ENCODE results near the gene BIRC5.

The BIRC5 gene

DNA sequence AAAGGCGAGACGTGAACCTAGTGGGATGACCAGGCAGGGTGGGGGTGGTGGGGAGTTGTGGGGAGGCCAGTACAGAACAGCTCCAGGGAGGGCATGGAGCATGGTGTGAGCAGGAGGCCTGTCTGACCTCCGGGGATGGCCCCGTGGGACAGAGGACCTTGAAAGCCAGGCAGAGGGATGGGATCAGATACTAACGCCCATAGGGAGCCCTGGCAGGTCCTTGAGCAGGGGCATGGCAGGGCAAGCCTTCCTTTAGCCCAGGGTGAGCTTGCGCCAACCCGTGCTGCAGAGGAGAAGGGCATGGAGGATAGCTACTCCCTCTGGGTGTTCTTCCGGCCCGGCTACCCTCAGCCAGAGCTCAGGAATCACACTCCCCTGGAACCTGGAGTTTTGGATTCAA is 52.7 kb downstream of the BIRC5 start:
- Histone ChIP-seq H3K4me3 (ENCODE audit: low read depth in 1 of 2, low read length in 2 of 2) (no peak overlapping the region), H3K36me3 (ENCODE audit: control insufficient read depth in 1 of 2, insufficient read depth in 2 of 2, low read length in 2 of 2) (no peaks in the 10 kb centered on the region), H3K9me3 (ENCODE audit: control insufficient read depth in 1 of 2, low read length in 2 of 2) (no peaks in the 10 kb centered on the region), H3K27ac (ENCODE audit: low read length) (no peak overlapping the region), H3K27me3 (ENCODE audit: low read depth, low read length) (peaks cover 7% of the 10 kb centered on the region), H3K4me1 (ENCODE audit: control insufficient read depth in 1 of 2, insufficient read depth in 2 of 2, low read length in 2 of 2) (peaks cover 5 to 7% of the 10 kb centered on the region in 2 donors)

DNA sequence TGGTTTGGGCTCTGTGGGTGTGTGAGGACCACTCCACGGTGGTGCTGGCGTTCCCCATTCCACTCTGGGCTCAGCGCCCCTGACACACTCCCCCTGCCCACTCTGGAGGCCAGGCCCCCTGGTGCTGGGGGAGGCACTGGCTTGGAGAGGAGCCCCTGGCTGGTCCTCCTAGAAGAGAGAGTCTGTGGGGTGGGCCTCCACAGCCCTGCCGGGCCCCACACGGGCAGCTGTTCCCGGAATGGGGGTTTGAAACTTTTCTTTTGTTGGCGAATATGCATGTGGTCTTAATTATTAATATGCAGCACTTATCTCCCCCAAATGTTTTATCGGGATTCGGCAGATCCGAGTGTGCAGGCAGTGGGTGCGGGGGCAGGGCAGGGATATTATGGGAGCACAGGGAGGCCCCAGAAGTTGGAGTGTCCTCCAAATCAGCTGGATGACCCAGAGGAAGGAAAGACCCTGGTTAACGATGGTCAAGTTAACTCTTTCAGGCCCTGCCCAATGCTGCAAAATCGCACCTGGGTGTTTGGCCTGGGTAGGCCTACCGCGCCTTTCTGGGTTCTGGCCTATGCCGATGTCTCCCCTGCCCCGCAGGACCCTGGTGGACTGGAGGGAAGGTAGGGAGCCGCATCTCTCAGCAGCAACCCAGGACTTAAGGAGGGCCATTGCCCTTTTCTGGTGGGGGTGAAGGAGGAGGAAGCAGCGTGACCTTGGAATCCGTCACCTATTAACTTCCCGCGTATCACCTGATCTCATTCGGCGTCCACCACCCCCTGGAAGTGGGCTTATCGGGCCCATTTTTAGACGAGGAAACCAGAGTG is 53.4 kb downstream of the BIRC5 start:
- Histone ChIP-seq H3K36me3 (ENCODE audit: control insufficient read depth in 1 of 2, insufficient read depth in 2 of 2, low read length in 2 of 2) (no peaks in the 10 kb centered on the region), H3K27ac (ENCODE audit: low read length) (no peak overlapping the region), H3K4me3 (ENCODE audit: low read depth in 1 of 2, low read length in 2 of 2) (no peak overlapping the region), H3K9me3 (ENCODE audit: control insufficient read depth in 1 of 2, low read length in 2 of 2) (no peaks in the 10 kb centered on the region), H3K27me3 (ENCODE audit: low read depth, low read length) (peaks cover 9% of the 10 kb centered on the region), H3K4me1 (ENCODE audit: control insufficient read depth in 1 of 2, insufficient read depth in 2 of 2, low read length in 2 of 2) (peaks cover 5 to 7% of the 10 kb centered on the region in 2 donors)

DNA sequence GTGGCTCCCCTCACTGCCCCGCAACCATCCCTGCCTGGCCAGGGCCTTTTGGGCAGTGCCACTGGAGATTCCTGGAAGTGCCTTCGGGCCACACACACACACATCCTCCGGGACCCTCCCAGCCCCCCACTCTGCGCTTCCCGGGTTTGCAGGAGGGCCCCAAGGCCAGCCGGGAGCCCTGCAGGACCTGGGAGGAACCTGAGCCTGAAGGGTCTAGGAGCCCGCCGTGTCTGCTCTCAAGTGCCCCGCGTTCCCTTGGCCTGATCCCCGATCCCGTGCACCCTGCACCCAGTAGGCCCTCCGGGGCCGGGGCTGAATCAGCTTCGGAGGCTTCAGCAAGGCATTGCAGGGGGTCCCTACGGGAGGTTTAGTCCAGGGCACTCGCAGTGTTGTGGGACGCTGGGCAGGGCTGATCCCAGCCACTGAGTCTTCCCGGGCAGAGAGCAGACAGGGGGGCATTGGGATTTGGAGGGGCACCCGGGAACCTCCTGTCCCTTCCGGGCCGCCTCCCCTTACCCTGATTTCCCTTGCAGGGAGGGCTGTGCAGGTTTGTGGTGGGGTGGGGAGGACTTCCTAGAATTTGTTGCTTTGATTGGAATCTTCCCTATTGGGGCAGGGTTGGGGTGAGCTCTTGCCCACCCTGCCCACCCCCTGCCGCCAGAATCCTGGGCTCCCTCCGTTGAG is 54.3 kb downstream of the BIRC5 start:
- no peak overlapping the region for H3K27ac ChIP-seq (ENCODE audit: low read length)
- H3K27me3 ChIP-seq (ENCODE audit: low read depth, low read length) = peaks cover 9% of the 10 kb centered on the region
- H3K4me3 ChIP-seq (ENCODE audit: low read depth in 1 of 2, low read length in 2 of 2) = no peak overlapping the region
- H3K9me3 ChIP-seq (ENCODE audit: control insufficient read depth in 1 of 2, low read length in 2 of 2) = no peaks in the 10 kb centered on the region
- no peaks in the 10 kb centered on the region for H3K36me3 ChIP-seq (ENCODE audit: control insufficient read depth in 1 of 2, insufficient read depth in 2 of 2, low read length in 2 of 2)
- peaks cover 5 to 7% of the 10 kb centered on the region in 2 donors for H3K4me1 ChIP-seq (ENCODE audit: control insufficient read depth in 1 of 2, insufficient read depth in 2 of 2, low read length in 2 of 2)

DNA sequence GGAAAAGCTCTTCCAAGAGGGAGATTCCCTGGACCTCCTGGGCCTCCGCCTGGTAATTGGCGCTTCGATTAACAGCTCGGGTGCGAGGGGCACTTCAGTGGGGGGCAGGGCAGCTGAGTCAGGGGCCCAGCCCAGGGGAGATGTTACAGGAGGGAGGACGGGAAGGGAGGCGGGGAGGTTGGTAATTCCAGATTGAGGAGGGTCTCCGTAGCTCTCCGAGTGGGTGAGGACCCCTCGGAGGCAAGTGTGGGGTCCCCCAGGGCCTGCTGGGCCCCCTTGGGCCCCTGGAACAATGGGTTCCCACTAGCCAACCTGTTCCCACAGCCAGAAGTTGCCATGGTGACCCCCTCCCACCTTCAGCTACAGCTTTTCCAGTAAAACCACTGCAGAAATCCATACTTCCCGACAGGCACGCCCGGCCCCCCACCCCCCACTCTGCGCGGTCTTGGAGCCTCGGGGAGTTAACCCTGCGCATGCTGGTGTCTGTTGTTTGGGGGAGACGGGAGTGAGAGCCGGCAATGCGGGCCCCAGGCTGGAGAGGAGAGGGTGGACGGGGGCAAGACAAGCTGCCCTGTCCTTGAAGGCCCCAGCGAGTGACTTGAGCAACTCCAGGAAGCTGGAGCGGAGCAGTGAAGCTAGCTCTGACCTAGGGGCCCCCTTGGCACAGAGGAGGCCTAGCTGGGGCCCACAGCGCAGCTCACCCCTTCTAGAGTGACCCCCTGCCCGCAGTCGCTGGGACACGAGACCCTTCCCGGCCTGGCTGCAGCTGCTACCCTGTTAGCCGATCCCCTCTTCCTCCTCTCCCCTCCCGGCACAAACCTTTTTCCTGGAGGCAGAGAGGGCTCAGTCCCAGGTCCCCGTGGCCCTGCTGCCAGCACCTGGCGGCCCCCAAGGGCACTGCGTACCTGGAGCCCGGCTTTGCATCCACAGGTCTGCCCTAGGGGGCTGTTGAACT is 55.2 kb downstream of the BIRC5 start:
- no peaks in the 10 kb centered on the region for H3K36me3 ChIP-seq (ENCODE audit: control insufficient read depth in 1 of 2, insufficient read depth in 2 of 2, low read length in 2 of 2)
- H3K9me3 ChIP-seq (ENCODE audit: control insufficient read depth in 1 of 2, low read length in 2 of 2) = no peaks in the 10 kb centered on the region
- no peak overlapping the region for H3K27ac ChIP-seq (ENCODE audit: low read length)
- peaks cover 5 to 7% of the 10 kb centered on the region in 2 donors for H3K4me1 ChIP-seq (ENCODE audit: control insufficient read depth in 1 of 2, insufficient read depth in 2 of 2, low read length in 2 of 2)
- no peak overlapping the region for H3K4me3 ChIP-seq (ENCODE audit: low read depth in 1 of 2, low read length in 2 of 2)
- peaks cover 9% of the 10 kb centered on the region for H3K27me3 ChIP-seq (ENCODE audit: low read depth, low read length)

DNA sequence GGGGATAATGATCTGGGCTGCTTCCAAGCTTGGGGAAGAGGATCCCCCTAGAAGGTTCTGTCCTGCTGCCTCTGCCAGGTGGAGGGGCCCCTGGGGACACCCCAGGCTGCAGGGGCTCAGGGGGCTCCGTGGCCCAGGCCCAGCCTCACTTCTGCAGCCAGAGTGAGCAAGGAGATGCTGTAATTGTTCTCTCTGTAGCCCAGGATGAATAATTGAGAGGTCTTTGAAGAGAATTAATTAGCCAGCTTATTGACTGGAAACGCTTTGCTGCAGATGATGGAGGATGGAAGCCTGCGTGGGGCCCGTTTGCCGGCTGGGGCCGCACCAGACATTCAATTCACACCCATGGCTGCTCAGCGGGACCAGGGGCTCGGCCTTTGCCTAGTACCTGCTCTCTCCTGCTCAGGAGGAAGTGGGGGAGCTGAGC is 55.9 kb downstream of the BIRC5 start:
- Histone ChIP-seq H3K9me3 (ENCODE audit: control insufficient read depth in 1 of 2, low read length in 2 of 2) (no peaks in the 10 kb centered on the region), H3K4me1 (ENCODE audit: control insufficient read depth in 1 of 2, insufficient read depth in 2 of 2, low read length in 2 of 2) (peaks cover 5 to 7% of the 10 kb centered on the region in 2 donors)

DNA sequence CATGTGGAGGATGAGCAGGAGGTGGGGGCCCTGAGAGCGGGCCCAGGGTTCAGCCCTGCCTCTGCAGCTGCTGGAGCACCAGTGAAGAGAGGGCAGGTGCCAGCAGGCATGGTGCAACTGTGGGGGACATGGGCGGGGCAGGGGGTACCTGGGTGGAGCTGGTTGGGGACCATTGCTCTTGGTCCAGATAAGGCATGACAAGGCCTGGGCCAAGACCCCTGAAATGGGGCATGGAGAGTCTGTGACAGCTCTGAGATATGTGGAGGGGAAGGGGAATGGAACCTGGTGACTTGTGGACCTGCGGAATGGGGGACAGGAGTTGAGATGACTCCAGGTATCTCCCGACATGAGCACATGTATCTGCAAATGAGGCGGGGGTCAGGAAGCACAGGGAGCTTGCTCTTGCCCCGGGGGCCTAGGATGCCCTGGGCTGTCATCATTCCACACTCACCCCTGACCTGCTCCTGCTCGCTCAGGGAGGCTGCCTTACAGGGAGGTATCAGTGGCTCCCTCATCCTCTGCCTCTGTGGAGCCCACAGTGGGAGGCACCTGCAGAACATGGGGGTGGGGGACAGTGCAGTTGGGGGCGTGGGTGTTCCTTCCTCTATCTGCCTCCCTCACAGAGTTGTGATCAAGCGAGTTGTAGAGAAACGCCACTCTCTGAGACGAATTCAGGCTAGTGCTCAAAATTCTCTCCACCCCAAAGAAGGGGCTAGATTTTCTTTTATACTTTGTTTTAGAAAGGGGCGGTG is 57.5 kb downstream of the BIRC5 start:
- H3K27ac ChIP-seq (ENCODE audit: low read length) = no peak overlapping the region
- H3K36me3 ChIP-seq (ENCODE audit: control insufficient read depth in 1 of 2, insufficient read depth in 2 of 2, low read length in 2 of 2) = no peaks in the 10 kb centered on the region
- H3K4me3 ChIP-seq (ENCODE audit: low read depth in 1 of 2, low read length in 2 of 2) = no peak overlapping the region
- H3K4me1 ChIP-seq (ENCODE audit: control insufficient read depth in 1 of 2, insufficient read depth in 2 of 2, low read length in 2 of 2) = peaks cover 5 to 7% of the 10 kb centered on the region in 2 donors
- H3K9me3 ChIP-seq (ENCODE audit: control insufficient read depth in 1 of 2, low read length in 2 of 2) = no peaks in the 10 kb centered on the region
- H3K27me3 ChIP-seq (ENCODE audit: low read depth, low read length) = peaks cover 9% of the 10 kb centered on the region

More for the DNA sequence above, 55.9 kb downstream of the BIRC5 start:
- Histone ChIP-seq H3K36me3 (ENCODE audit: control insufficient read depth in 1 of 2, insufficient read depth in 2 of 2, low read length in 2 of 2) (no peaks in the 10 kb centered on the region), H3K4me3 (ENCODE audit: low read depth in 1 of 2, low read length in 2 of 2) (no peak overlapping the region), H3K27ac (ENCODE audit: low read length) (no peak overlapping the region), H3K27me3 (ENCODE audit: low read depth, low read length) (peaks cover 9% of the 10 kb centered on the region)

DNA sequence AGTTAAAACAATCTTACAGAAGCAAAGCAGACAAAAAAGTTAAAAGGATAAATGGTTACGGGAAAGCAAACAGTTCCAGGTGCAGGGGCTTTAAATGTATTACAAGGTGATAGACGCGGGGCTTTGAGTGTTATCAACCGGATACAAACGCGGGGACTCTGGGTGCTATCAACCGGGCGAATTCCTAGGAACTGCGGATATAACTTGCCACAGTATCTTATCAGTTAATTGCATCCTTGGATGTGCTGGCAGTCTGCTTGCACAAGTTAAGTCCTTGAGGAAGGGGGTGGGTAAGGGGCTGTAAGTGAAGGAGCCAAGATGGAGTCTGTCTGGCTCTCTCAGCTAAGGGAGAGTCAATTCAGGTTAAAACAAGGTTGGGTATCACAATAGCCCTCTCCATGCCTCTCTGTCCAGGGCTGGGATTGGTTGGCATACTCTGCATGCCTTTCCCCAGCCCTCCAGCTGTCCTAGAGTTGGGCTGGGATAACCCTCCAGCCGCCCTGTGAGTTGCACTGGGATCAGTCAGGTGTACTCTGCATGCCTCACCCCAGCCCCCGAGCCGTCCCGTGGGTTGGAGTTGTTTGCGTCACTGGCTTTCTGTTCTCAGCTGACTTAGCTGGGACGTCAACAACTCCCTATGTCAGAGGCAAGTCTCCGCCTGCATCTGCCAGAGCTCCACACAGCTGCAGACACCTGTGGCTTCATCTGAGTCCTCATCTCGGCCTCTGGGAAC is 58.3 kb downstream of the BIRC5 start:
- Histone ChIP-seq H3K27ac (ENCODE audit: low read length) (no peak overlapping the region), H3K9me3 (ENCODE audit: control insufficient read depth in 1 of 2, low read length in 2 of 2) (no peaks in the 10 kb centered on the region), H3K27me3 (ENCODE audit: low read depth, low read length) (peaks cover 9% of the 10 kb centered on the region), H3K4me3 (ENCODE audit: low read depth in 1 of 2, low read length in 2 of 2) (no peak overlapping the region), H3K36me3 (ENCODE audit: control insufficient read depth in 1 of 2, insufficient read depth in 2 of 2, low read length in 2 of 2) (no peaks in the 10 kb centered on the region), H3K4me1 (ENCODE audit: control insufficient read depth in 1 of 2, insufficient read depth in 2 of 2, low read length in 2 of 2) (peaks cover 5 to 7% of the 10 kb centered on the region in 2 donors)

DNA sequence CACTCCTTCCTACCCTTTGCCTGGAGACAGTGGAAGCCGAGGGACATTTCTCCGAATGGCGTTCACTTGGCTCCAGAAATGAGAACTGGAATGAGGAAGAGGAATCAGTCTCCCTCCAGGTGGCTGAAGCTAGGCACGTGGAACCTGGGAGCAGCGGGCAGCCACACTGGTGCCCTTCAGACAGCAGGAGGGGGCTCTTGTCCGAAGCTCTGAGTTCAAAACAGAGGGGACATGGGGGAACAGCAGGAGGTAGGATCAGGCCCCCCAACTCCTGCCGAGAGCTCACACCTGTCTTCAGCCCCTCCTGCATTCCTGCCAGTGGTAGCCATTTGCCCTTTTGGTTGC is 58.8 kb downstream of the BIRC5 start:
- Histone ChIP-seq H3K4me3 (ENCODE audit: low read depth in 1 of 2, low read length in 2 of 2) (no peak overlapping the region), H3K27me3 (ENCODE audit: low read depth, low read length) (peaks cover 9% of the 10 kb centered on the region), H3K9me3 (ENCODE audit: control insufficient read depth in 1 of 2, low read length in 2 of 2) (no peaks in the 10 kb centered on the region), H3K4me1 (ENCODE audit: control insufficient read depth in 1 of 2, insufficient read depth in 2 of 2, low read length in 2 of 2) (peaks cover 5 to 7% of the 10 kb centered on the region in 2 donors), H3K36me3 (ENCODE audit: control insufficient read depth in 1 of 2, insufficient read depth in 2 of 2, low read length in 2 of 2) (no peaks in the 10 kb centered on the region), H3K27ac (ENCODE audit: low read length) (no peak overlapping the region)

DNA sequence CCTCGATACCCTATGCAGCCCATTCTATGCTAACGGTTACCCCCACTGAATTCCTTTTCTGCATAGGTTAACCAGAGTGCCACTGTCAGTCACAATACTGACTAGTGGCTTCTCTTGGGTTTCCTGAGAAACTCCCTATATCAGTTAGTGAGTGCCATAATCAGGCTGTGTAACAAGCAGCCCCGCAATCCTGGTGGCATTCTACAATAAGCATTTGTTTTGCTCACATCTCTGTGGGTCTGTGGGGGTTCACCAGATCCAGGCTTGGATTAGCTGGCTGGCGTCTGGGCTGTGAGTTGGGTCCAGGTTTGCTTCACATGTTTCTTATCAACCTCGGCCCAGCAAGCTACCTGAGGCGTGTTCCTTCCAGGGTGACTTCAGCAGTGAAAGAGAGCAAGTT is 59.8 kb downstream of the BIRC5 start:
- Histone ChIP-seq H3K4me1 (ENCODE audit: control insufficient read depth in 1 of 2, insufficient read depth in 2 of 2, low read length in 2 of 2) (peaks cover 5 to 7% of the 10 kb centered on the region in 2 donors), H3K27me3 (ENCODE audit: low read depth, low read length) (peaks cover 9% of the 10 kb centered on the region), H3K9me3 (ENCODE audit: control insufficient read depth in 1 of 2, low read length in 2 of 2) (no peaks in the 10 kb centered on the region), H3K4me3 (ENCODE audit: low read depth in 1 of 2, low read length in 2 of 2) (no peak overlapping the region), H3K36me3 (ENCODE audit: control insufficient read depth in 1 of 2, insufficient read depth in 2 of 2, low read length in 2 of 2) (no peaks in the 10 kb centered on the region), H3K27ac (ENCODE audit: low read length) (no peak overlapping the region)
